Body of pancreas (tissue), 4 donors: Measurements from ENCODE around the gene SLC22A15.

Experiments
- POLR2A ChIP-seq, 3 donors: fragments of 450-650 bp; IDR thresholded peaks; one replicate each; pipeline ENCODE4 v1.6.1; 2016; ENCODE audit warnings: antibody characterized with exemption in 3 of 3, mild to moderate bottlenecking in 2 of 3
- TF ChIP-seq, protein P1 (sequence below), 7 experiments: fragments of 450-650 bp in 4 of 7; fragments of 200-600 bp in 3 of 7; sonication (generic) in 3 of 7; IDR thresholded peaks; one replicate each; pipeline ENCODE4 v1.5.1; 2016 to 2019; ENCODE audit warnings: antibody characterized with exemption in 7 of 7

DNA sequence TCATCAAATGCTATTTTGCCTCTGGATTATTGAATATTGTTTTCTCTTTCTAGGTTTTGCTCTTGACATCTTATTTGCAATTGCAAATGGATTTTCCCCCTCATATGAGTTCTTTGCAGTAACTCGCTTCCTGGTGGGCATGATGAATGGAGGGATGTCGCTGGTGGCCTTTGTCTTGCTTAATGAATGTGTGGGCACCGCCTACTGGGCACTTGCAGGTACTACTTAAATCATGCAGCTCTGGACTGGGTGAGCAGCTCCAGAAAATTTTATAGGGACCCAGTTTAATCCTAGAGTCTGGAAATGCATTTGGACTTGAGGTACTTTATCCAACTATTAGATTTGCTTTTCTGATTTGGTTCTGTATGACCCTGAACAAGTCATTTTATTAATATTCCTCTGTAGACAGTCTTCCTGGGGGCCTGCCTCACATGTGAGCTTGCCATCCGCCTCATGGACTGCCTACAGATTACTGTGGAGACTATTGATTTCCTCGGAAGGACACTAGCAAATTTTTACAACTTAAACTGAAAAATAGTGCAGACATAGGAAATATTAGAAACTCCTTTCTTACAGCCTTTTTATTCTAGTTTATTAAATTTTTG, 44.5 kb downstream of the SLC22A15 start:
- TF ChIP-seq, protein P1, sequence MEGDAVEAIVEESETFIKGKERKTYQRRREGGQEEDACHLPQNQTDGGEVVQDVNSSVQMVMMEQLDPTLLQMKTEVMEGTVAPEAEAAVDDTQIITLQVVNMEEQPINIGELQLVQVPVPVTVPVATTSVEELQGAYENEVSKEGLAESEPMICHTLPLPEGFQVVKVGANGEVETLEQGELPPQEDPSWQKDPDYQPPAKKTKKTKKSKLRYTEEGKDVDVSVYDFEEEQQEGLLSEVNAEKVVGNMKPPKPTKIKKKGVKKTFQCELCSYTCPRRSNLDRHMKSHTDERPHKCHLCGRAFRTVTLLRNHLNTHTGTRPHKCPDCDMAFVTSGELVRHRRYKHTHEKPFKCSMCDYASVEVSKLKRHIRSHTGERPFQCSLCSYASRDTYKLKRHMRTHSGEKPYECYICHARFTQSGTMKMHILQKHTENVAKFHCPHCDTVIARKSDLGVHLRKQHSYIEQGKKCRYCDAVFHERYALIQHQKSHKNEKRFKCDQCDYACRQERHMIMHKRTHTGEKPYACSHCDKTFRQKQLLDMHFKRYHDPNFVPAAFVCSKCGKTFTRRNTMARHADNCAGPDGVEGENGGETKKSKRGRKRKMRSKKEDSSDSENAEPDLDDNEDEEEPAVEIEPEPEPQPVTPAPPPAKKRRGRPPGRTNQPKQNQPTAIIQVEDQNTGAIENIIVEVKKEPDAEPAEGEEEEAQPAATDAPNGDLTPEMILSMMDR (IDR thresholded peaks at IDR 0.05) = peak; percentile 56 to 71 (median 63)
- no peak for TF ChIP-seq POLR2A (IDR thresholded peaks at IDR 0.05)
